NCI-H2171 (cell line): Measurements from ENCODE around the gene PAQR8.

Experiments used
- DNase-seq: peaks from one replicate; lab custom pipeline; 2025; lab: John Stamatoyannopoulos, UW

PAQR8 gene

GRCh38 chr6:52351879-52352238 lies 10.1 kb upstream of the PAQR8 start:
- no peak for DNase-seq

- no peak for DNase-seq
Measured at GRCh38 chr6:52352239-52353018, 9.5 kb upstream of the PAQR8 start.

GRCh38 chr6:52356017-52356416 lies 5.9 kb upstream of the PAQR8 start:
- no peak for DNase-seq

- no peak for DNase-seq
Measured at GRCh38 chr6:52359403-52359802, 2.5 kb upstream of the PAQR8 start.

- no peak for DNase-seq
Measured at GRCh38 chr6:52360028-52360427, 1.9 kb upstream of the PAQR8 start.

GRCh38 chr6:52360601-52361413 lies 1.1 kb upstream of the PAQR8 start:
- DNase-seq: no peak

GRCh38 chr6:52361414-52361944 lies 472 bp upstream of the PAQR8 start:
- no peak for DNase-seq

- DNase-seq: peak; percentile 10
Measured at GRCh38 chr6:52362443-52363227, 684 bp downstream of the PAQR8 start.

GRCh38 chr6:52363228-52363867 lies 1.4 kb downstream of the PAQR8 start:
- no peak for DNase-seq

- no peak for DNase-seq
Measured at GRCh38 chr6:52364480-52365166, 2.7 kb downstream of the PAQR8 start.

GRCh38 chr6:52365317-52365716 lies 3.4 kb downstream of the PAQR8 start:
- no peak for DNase-seq

- no peak for DNase-seq
Measured at GRCh38 chr6:52365866-52366540, 4.1 kb downstream of the PAQR8 start.

GRCh38 chr6:52368002-52368401 lies 6.1 kb downstream of the PAQR8 start:
- no peak for DNase-seq

GRCh38 chr6:52369234-52369633 lies 7.3 kb downstream of the PAQR8 start:
- DNase-seq: no peak

- DNase-seq: no peak
Measured at GRCh38 chr6:52371656-52372191, 9.8 kb downstream of the PAQR8 start.

- DNase-seq: no peak
Measured at GRCh38 chr6:52373151-52373690, 11.3 kb downstream of the PAQR8 start.

GRCh38 chr6:52374247-52374646 lies 12.3 kb downstream of the PAQR8 start:
- no peak for DNase-seq

GRCh38 chr6:52375780-52376556 lies 14.0 kb downstream of the PAQR8 start:
- DNase-seq: no peak

- DNase-seq: no peak
Measured at GRCh38 chr6:52376763-52377162, 14.8 kb downstream of the PAQR8 start.
